ENCODE data around the gene GCN1. TPM values are rescaled to one million over a fixed set of nuclear protein-coding genes. Genes with fewer than 3 reads are reported as not detected.

GCN1 gene
- polyA plus RNA-seq, 3 donors, result 5.0 to 22.1 (median 8.3) TPM

DNA sequence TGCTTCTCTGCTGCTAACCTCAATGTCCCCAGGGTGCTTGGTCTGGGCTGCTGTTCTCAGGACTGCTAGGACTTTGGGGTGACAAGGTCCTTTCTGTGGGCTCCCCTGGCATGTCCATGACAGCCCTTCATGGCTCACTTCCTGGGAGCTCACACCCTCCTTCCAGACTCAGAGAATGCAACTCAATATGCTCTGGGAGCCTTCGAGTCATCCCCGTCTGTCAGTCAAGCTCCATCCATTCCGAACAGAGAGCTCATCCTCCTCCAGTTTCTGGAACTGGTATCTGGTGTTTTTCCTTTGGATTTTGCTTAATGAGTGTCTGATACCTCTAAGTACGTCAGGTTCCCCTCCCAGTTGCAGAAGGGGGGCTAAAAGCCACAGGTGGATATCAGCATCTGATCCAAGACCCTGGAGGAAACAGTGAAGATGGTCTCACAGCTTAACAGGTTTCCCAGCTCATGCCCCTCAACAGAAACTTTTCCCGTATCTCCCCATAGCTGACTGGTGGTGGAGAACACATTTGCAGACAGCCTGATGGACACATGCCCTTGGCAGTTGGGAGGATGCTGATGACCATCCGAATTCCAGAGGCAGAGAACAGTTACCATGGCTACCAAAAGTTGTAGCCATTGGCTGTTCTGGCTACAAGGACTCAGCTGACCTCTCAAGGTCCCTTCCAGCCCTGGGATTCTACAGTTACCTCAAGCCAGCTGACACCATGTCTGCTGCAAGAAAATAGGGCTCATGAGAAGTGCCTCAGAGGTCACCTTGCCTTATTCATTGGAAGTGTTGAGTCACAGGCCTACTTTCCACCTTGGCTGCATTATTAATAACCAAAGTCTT, 68.5 kb downstream of the GCN1 start:
- no peaks in the 10 kb centered on the region for H3K9me3 ChIP-seq (replicated peaks in 1 of 2; ENCODE audit: control insufficient read depth in 1 of 2, insufficient read depth in 1 of 2, low read length in 2 of 2)
- H3K9me3 Mint-ChIP-seq, result peaks cover 0 to 2% (median 0%) of the 10 kb centered on the region in 7 donors
- H3K79me2 ChIP-seq (ENCODE audit: insufficient read depth, low read length), result no peaks in the 10 kb centered on the region
- H3K4me3 Mint-ChIP-seq, result no peak overlapping the region
- no peak overlapping the region for H2AFZ ChIP-seq (ENCODE audit: insufficient read depth, low read depth, low read length, poor library complexity, severe bottlenecking)
- H3K36me3 ChIP-seq (replicated peaks in 1 of 2; ENCODE audit: control insufficient read depth in 1 of 2, insufficient read depth in 2 of 2, low read length in 2 of 2), result peaks cover 33 to 39% of the 10 kb centered on the region in 2 donors
- 83% methylated on average over 3 of the region's 6 CpGs for WGBS (ENCODE audit: insufficient coverage)
- peak overlapping the region; percentile 0 for H3K4me2 ChIP-seq (replicated peaks; ENCODE audit: extremely low read depth, low read length, poor library complexity, severe bottlenecking)
- H3K4me1 ChIP-seq (ENCODE audit: control insufficient read depth in 1 of 2, insufficient read depth in 2 of 2, low read length in 2 of 2), result peaks cover 27 to 35% of the 10 kb centered on the region in 2 donors
- H3K9ac ChIP-seq (ENCODE audit: insufficient read depth, low read length, poor library complexity, severe bottlenecking), result no peak overlapping the region
- peak overlapping the region; percentile 86 to 97 (median 91) for H3K27ac Mint-ChIP-seq
- H3K27ac ChIP-seq (ENCODE audit: low read depth in 1 of 2, low read length in 2 of 2), result peak overlapping the region; percentile 47 to 62
- no peak for DNase-seq
- peaks cover 42 to 50% of the 10 kb centered on the region in 2 donors for H3K36me3 Mint-ChIP-seq
- no peaks in the 10 kb centered on the region for H3K27me3 ChIP-seq (ENCODE audit: control insufficient read depth in 2 of 2, insufficient read depth in 2 of 2, low read length in 2 of 2)
- peaks cover 42% of the 10 kb centered on the region for H4K20me1 ChIP-seq (ENCODE audit: insufficient read depth, low read length)
- TF ChIP-seq, protein P1, sequence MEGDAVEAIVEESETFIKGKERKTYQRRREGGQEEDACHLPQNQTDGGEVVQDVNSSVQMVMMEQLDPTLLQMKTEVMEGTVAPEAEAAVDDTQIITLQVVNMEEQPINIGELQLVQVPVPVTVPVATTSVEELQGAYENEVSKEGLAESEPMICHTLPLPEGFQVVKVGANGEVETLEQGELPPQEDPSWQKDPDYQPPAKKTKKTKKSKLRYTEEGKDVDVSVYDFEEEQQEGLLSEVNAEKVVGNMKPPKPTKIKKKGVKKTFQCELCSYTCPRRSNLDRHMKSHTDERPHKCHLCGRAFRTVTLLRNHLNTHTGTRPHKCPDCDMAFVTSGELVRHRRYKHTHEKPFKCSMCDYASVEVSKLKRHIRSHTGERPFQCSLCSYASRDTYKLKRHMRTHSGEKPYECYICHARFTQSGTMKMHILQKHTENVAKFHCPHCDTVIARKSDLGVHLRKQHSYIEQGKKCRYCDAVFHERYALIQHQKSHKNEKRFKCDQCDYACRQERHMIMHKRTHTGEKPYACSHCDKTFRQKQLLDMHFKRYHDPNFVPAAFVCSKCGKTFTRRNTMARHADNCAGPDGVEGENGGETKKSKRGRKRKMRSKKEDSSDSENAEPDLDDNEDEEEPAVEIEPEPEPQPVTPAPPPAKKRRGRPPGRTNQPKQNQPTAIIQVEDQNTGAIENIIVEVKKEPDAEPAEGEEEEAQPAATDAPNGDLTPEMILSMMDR (IDR thresholded peaks at IDR 0.05), result no peak
- intact Hi-C loops (cut with micrococcal nuclease), result loop anchor here in 1 of 2 donors (2.0 kb wide), 1 partner anchor 75 kb away; the partner anchor contains the start of gene RPLP0
- peaks cover 43% of the 10 kb centered on the region for H3K4me1 Mint-ChIP-seq
- H3K4me3 ChIP-seq (replicated peaks in 1 of 3; ENCODE audit: low read depth in 2 of 3, low read length in 3 of 3), result peak overlapping the region in 1 of 3 experiments; percentile 16
- H3K27me3 Mint-ChIP-seq (ENCODE audit: low read depth in 3 of 3), result peaks cover 0 to 4% (median 0%) of the 10 kb centered on the region in 3 donors

DNA sequence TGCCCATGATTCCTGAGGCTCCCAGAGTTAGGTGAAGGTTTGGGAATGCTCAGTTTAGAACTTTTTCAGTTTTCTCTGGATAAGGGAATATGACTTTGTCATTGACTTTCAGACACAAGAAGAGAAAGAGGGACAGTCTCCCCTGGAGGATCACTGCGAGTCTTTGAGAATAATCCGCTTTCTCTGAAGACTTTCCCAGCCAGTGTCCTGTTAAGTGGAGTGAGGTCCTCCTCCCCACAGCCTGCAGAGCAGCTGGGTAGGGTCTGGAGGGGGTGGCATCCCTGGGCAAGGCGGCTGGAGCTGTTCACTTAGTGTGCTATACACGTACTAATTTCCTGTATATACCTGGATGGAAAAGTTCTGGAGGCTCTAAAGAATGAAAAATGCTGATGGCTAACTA, 69.5 kb downstream of the GCN1 start:
- Histone ChIP-seq H3K4me1 (ENCODE audit: control insufficient read depth in 1 of 2, insufficient read depth in 2 of 2, low read length in 2 of 2) (peaks cover 27 to 43% of the 10 kb centered on the region in 2 donors), H3K4me2 (replicated peaks; ENCODE audit: extremely low read depth, low read length, poor library complexity, severe bottlenecking) (no peak overlapping the region), H3K79me2 (ENCODE audit: insufficient read depth, low read length) (no peaks in the 10 kb centered on the region), H3K9ac (ENCODE audit: insufficient read depth, low read length, poor library complexity, severe bottlenecking) (no peak overlapping the region), H3K27ac (ENCODE audit: low read depth in 1 of 2, low read length in 2 of 2) (no peak overlapping the region), H3K4me3 (replicated peaks in 1 of 3; ENCODE audit: low read depth in 2 of 3, low read length in 3 of 3) (no peak overlapping the region), H2AFZ (ENCODE audit: insufficient read depth, low read depth, low read length, poor library complexity, severe bottlenecking) (no peak overlapping the region), H3K36me3 (replicated peaks in 1 of 2; ENCODE audit: control insufficient read depth in 1 of 2, insufficient read depth in 2 of 2, low read length in 2 of 2) (peaks cover 23 to 29% of the 10 kb centered on the region in 2 donors), H4K20me1 (ENCODE audit: insufficient read depth, low read length) (peaks cover 36% of the 10 kb centered on the region), H3K27me3 (ENCODE audit: control insufficient read depth in 2 of 2, insufficient read depth in 2 of 2, low read length in 2 of 2) (no peaks in the 10 kb centered on the region), H3K9me3 (replicated peaks in 1 of 2; ENCODE audit: control insufficient read depth in 1 of 2, insufficient read depth in 1 of 2, low read length in 2 of 2) (no peaks in the 10 kb centered on the region)
- intact Hi-C loops (cut with micrococcal nuclease), result no loop called here
- TF ChIP-seq, protein P1 (IDR thresholded peaks at IDR 0.05), result no peak
- WGBS (ENCODE audit: insufficient coverage), result 100% methylated on average over 3 of the region's 4 CpGs
- H3K9me3 Mint-ChIP-seq, result peaks cover 0 to 2% (median 0%) of the 10 kb centered on the region in 7 donors
- no peak overlapping the region for H3K4me3 Mint-ChIP-seq
- peaks cover 51% of the 10 kb centered on the region for H3K4me1 Mint-ChIP-seq
- H3K36me3 Mint-ChIP-seq, result peaks cover 33 to 40% of the 10 kb centered on the region in 2 donors
- peak overlapping the region in 4 of 7 donors; percentile 41 to 91 (median 67) for H3K27ac Mint-ChIP-seq
- peaks cover 0 to 4% (median 0%) of the 10 kb centered on the region in 3 donors for H3K27me3 Mint-ChIP-seq (ENCODE audit: low read depth in 3 of 3)
- no peak for DNase-seq
